RWPE2 (cell line): ENCODE results near the gene SSU72.

ENCODE experiments used
- ATAC-seq: fragments of 200-7000 bp; cut with Tn5 transposase; 3 replicates; pipeline ENCODE4 v1.9.1; 2021; ENCODE audit warnings: low read depth
- DNase-seq: peaks from one replicate; pipeline ENCODE4 v3.0.0-alpha.2; 2020; ENCODE audit warnings: low spot score
- H3K27ac ChIP-seq: fragments of 450-650 bp; 2 replicates; pipeline ENCODE4 v1.5.1; 2017; ENCODE audit warnings: mild to moderate bottlenecking; ENCODE audit not compliant: poor library complexity, severe bottlenecking
- H3K27me3 ChIP-seq: fragments of 250-450 bp; sonication (Bioruptor Pico); 2 replicates; pipeline ENCODE4 v1.5.1; 2021; ENCODE audit warnings: mild to moderate bottlenecking, moderate library complexity; ENCODE audit not compliant: insufficient read depth, poor library complexity, severe bottlenecking
- H3K36me3 ChIP-seq: fragments of 250-450 bp; sonication (Bioruptor Pico); 2 replicates; pipeline ENCODE4 v1.5.1; 2020; ENCODE audit warnings: low read depth, mild to moderate bottlenecking, moderate library complexity
- H3K4me1 ChIP-seq: fragments of 250-450 bp; sonication (Bioruptor Pico); 2 replicates; pipeline ENCODE4 v1.5.1; 2021; ENCODE audit warnings: mild to moderate bottlenecking, moderate library complexity; ENCODE audit not compliant: insufficient read depth, poor library complexity, severe bottlenecking
- H3K4me3 ChIP-seq: fragments of 250-450 bp; sonication (Bioruptor Pico); 2 replicates; pipeline ENCODE4 v1.5.1; 2021; ENCODE audit warnings: mild to moderate bottlenecking, moderate library complexity; ENCODE audit not compliant: severe bottlenecking
- H3K9me3 ChIP-seq: fragments of 250-450 bp; sonication (Bioruptor Pico); 2 replicates; pipeline ENCODE4 v1.5.1; 2021; ENCODE audit warnings: mild to moderate bottlenecking, moderate library complexity; ENCODE audit not compliant: severe bottlenecking
- CTCF ChIP-seq: fragments of 450-650 bp; IDR thresholded peaks from one replicate; pipeline ENCODE4 v1.5.1; 2017; ENCODE audit warnings: mild to moderate bottlenecking, moderate library complexity; ENCODE audit not compliant: poor library complexity, severe bottlenecking

The SSU72 gene

GRCh38 chr1:1599030-1599934 lies 24.6 kb upstream of the SSU72 start:
- ATAC-seq (peak; percentile 40; the same call in 2 of the 3 replicates), DNase-seq (no peak)
- peak overlapping the region; percentile 48 for H3K4me3 ChIP-seq
- H3K27ac ChIP-seq: no peak overlapping the region
- no peaks in the 10 kb centered on the region for H3K9me3 ChIP-seq
- H3K36me3 ChIP-seq: no peaks in the 10 kb centered on the region
- H3K27me3 ChIP-seq: no peaks in the 10 kb centered on the region
- TF ChIP-seq CTCF: no peak
- H3K4me1 ChIP-seq: no peaks in the 10 kb centered on the region

DNA sequence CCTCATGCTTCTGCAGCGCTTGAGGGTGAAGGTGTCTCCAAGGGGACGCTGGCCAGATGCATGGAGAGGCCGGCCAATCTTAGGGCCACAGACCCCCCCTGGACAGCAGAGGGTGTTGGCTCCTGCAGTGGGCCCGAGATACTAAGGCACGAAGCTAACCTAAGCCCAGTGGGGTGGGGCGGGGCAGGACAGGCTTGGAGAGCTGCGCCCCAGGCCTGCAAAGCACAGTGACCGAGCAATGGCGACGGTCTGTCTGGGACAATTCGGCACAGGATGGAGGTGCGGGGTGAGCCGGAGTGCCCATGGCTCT lies 24.0 kb upstream of the SSU72 start:
- H3K4me3 ChIP-seq: no peak overlapping the region
- no peaks in the 10 kb centered on the region for H3K4me1 ChIP-seq
- no peaks in the 10 kb centered on the region for H3K9me3 ChIP-seq
- no peaks in the 10 kb centered on the region for H3K36me3 ChIP-seq
- TF ChIP-seq CTCF: no peak
- no peak overlapping the region for H3K27ac ChIP-seq
- ATAC-seq: no peak
- DNase-seq: peak; percentile 66
- H3K27me3 ChIP-seq: no peaks in the 10 kb centered on the region

DNA sequence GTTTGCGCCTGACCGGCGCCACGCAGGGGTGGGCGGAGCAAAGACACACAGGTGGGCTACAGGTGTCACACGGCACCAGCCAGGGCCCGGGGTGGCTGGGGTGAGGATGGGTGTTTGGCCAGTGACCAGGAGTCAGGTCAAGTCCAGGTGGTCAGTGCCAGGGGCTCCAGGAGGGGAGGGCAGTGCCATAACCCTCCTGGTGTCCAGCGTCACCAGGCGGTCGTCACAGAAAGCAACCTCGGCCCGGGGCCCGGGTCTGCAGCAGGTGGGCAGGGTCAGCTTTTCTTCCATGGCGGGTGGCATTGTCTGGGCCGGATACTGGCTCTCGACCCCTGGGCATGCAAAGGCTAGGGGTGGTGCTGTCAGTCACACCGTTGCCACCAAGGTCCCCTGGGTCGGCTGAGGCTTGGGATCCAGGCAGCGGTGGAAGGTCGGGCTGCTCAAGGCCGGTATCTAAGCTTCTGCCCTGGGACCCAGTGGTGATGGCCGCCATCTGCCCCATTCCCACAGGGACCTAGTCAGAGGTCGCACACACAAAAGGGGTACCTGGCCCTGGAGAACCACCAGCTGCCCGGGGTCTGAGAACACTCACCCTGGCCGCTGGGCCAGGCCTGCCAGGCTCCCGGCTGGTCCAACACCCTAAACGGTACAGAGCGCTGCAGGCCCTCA lies 23.5 kb upstream of the SSU72 start:
- DNase-seq (peak; percentile 68), ATAC-seq (no peak)
- Histone ChIP-seq H3K4me1 (no peaks in the 10 kb centered on the region), H3K4me3 (no peak overlapping the region), H3K27me3 (no peaks in the 10 kb centered on the region), H3K27ac (no peak overlapping the region), H3K36me3 (no peaks in the 10 kb centered on the region), H3K9me3 (no peaks in the 10 kb centered on the region)
- no peak for TF ChIP-seq CTCF

GRCh38 chr1:1597275-1597930 lies 22.7 kb upstream of the SSU72 start:
- no peaks in the 10 kb centered on the region for H3K4me1 ChIP-seq
- no peak overlapping the region for H3K4me3 ChIP-seq
- ATAC-seq (0 out of 3 replicates have a peak, but pooled peaks have one; percentile 17), DNase-seq (no peak)
- H3K27ac ChIP-seq: no peak overlapping the region
- H3K36me3 ChIP-seq: no peaks in the 10 kb centered on the region
- TF ChIP-seq CTCF: no peak
- no peaks in the 10 kb centered on the region for H3K27me3 ChIP-seq
- H3K9me3 ChIP-seq: no peaks in the 10 kb centered on the region
